ENCODE measurements around the gene CNTN5. TPM values are rescaled to one million over a fixed set of nuclear protein-coding genes. Genes with fewer than 3 reads are reported as not detected.
"Not testable (repeated sequence)": the region's sequence is repeated elsewhere in the genome, so short reads cannot be mapped to it uniquely, and the experiment has no call there.

CNTN5 gene
- total and polyA plus RNA-seq, 2 experiments from 2014 or later: not detected

DNA sequence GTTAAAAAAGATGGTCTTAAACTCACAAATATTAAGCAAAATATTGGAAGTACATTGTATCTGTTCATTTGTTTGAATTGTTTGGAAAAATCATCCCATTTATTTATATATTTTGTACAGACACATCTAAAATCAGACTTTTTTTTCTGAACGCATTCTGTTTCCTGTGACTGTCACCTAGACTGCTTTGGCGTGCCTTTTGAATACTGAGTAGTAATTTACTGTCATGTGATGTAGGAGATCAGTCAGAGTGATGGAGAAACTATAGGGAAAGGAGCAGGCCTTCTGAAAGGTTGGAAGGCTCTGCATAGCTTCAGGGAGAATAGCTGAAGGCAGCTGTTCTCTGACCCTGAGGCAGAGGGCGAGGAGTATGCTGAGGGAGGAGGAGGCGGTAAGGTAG is 1214.3 kb downstream of the CNTN5 start:
- Histone ChIP-seq H3K36me3 (ENCODE audit: low read depth) (no peaks in the 10 kb centered on the region), H3K9me3 (ENCODE audit: low read depth) (no peaks in the 10 kb centered on the region), H2AFZ (no peak overlapping the region), H3K4me1 (ENCODE audit: insufficient read depth) (no peaks in the 10 kb centered on the region), H3K9ac (no peak overlapping the region), H3K27me3 (replicated peaks; ENCODE audit: insufficient read depth) (no peaks in the 10 kb centered on the region), H3K79me2 (ENCODE audit: insufficient read depth) (no peaks in the 10 kb centered on the region), H4K20me1 (ENCODE audit: insufficient read depth) (no peaks in the 10 kb centered on the region), H3K9me2 (ENCODE audit: insufficient read depth) (no peaks in the 10 kb centered on the region), H3F3A (ENCODE audit: insufficient read depth) (no peaks in the 10 kb centered on the region), H3K27ac (no peak overlapping the region), H3K4me3 (no peak overlapping the region), H3K4me2 (ENCODE audit: unreplicated experiment) (no peak overlapping the region)
- no peak for TF ChIP-seq EZH2phosphoT487 (IDR thresholded peaks at IDR 0.05; ENCODE audit: insufficient read depth, low read depth)
- TF ChIP-seq EZH2 (IDR thresholded peaks at IDR 0.05; ENCODE audit: insufficient read depth, poor library complexity, severe bottlenecking): no peak
- WGBS, 2 experiments (ENCODE audit: low coverage in 1 of 2, low lambda C conversion rate in 2 of 2, missing lambda C conversion rate in 2 of 2): 7 to 10% methylated on average over 4 of the region's 4 CpGs
- no peak for DNase-seq
- in situ Hi-C loops (cut with MboI): no loop called here

DNA sequence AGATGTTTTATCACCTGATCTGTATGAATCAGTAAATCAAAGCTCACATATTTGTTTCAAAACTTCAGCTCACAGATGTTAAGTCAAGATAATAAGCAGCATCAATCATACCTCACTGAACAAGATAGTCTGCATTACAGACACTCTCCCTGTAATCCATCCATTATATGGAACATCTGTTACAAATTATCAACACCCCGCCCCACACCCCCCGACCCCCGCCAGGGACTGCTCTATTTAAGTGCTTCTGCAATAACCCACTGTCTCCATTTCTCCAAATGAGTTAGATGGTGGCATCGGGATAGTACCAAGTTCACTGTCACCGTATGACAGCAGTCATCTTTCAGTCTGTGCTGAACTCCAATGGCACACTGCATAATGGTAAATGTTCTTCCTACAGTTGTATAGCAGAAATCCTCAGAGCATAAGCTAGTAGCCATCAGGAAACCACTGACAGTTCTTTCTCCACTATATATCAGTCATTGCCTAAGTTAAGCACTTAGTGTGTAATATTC is 1219.3 kb downstream of the CNTN5 start:
- 1 to 3% methylated on average over 5 of the region's 5 CpGs for WGBS, 2 experiments (ENCODE audit: low coverage in 1 of 2, low lambda C conversion rate in 2 of 2, missing lambda C conversion rate in 2 of 2)
- H3K27ac ChIP-seq: no peak overlapping the region

DNA sequence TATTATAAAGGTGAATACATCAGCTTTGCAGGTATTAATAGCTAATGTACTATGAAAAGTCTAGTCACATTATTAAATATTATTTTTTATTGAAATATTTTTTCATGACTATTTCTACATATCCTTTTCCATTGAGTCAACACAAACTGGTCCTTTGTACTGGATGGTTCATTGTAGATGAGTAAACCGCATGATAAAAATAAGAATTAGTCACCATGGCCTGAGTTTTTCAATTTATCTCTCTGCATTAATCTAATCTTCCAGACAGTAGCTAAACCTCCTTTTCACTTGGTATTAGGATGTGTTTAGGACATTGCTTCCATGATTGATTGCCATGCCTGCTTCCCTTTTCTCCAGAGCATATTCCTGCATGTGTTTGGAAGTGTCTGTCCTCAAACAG is 1227.0 kb downstream of the CNTN5 start:
- Histone ChIP-seq H3K36me3 (ENCODE audit: low read depth) (no peaks in the 10 kb centered on the region), H3K9me2 (ENCODE audit: insufficient read depth) (no peaks in the 10 kb centered on the region), H3K4me1 (ENCODE audit: insufficient read depth) (no peaks in the 10 kb centered on the region), H4K20me1 (ENCODE audit: insufficient read depth) (no peaks in the 10 kb centered on the region), H3K4me3 (no peak overlapping the region), H2AFZ (no peak overlapping the region), H3K4me2 (ENCODE audit: unreplicated experiment) (no peak overlapping the region), H3K27ac (no peak overlapping the region), H3K9me3 (ENCODE audit: low read depth) (no peaks in the 10 kb centered on the region), H3F3A (ENCODE audit: insufficient read depth) (no peaks in the 10 kb centered on the region), H3K27me3 (replicated peaks; ENCODE audit: insufficient read depth) (no peaks in the 10 kb centered on the region), H3K9ac (no peak overlapping the region), H3K79me2 (ENCODE audit: insufficient read depth) (no peaks in the 10 kb centered on the region)
- WGBS, 2 experiments (ENCODE audit: low coverage in 1 of 2, low lambda C conversion rate in 2 of 2, missing lambda C conversion rate in 2 of 2): 2 to 17% methylated on average over 1 of the region's 1 CpG
- TF ChIP-seq EZH2phosphoT487 (IDR thresholded peaks at IDR 0.05; ENCODE audit: insufficient read depth, low read depth): no peak
- in situ Hi-C loops (cut with MboI): no loop called here
- no peak for DNase-seq

More for the DNA sequence above, 1219.3 kb downstream of the CNTN5 start:
- Histone ChIP-seq H3K4me3 (no peak overlapping the region), H2AFZ (no peak overlapping the region), H3F3A (ENCODE audit: insufficient read depth) (no peaks in the 10 kb centered on the region), H3K9me3 (ENCODE audit: low read depth) (no peaks in the 10 kb centered on the region), H3K9me2 (ENCODE audit: insufficient read depth) (no peaks in the 10 kb centered on the region), H3K4me2 (ENCODE audit: unreplicated experiment) (no peak overlapping the region), H3K4me1 (ENCODE audit: insufficient read depth) (no peaks in the 10 kb centered on the region), H3K9ac (no peak overlapping the region), H4K20me1 (ENCODE audit: insufficient read depth) (no peaks in the 10 kb centered on the region), H3K36me3 (ENCODE audit: low read depth) (no peaks in the 10 kb centered on the region), H3K79me2 (ENCODE audit: insufficient read depth) (no peaks in the 10 kb centered on the region), H3K27me3 (replicated peaks; ENCODE audit: insufficient read depth) (no peaks in the 10 kb centered on the region)
- TF ChIP-seq EZH2phosphoT487 (IDR thresholded peaks at IDR 0.05; ENCODE audit: insufficient read depth, low read depth) (no peak), EZH2 (IDR thresholded peaks at IDR 0.05; ENCODE audit: insufficient read depth, poor library complexity, severe bottlenecking) (no peak)
- in situ Hi-C loops (cut with MboI): no loop called here
- DNase-seq: no peak

DNA sequence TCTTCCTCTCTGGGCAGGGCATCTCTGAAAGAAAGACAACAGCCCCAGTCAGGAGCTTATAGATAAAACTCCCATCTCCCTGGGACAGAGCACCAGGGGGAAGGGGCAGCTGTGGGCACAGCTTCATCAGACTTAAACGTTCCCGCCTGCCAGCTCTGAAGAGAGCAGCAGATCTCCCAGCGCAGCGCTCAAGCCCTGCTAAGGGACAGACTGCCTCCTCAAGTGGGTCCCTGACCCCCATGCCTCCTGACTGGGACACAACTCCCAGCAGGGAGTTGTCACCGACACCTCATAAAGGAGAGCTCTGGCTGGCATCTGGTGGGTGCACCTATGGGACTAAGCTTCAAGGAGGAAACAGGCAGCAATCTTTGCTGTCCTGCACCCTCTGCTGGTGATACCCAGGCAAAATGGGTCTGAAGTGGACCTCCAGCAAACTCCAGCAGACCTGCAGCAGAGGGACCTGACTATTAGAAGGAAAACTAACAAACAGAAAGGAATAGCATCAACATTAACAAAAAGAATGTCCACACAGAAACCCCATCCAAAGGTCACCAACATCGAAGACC is 1236.6 kb downstream of the CNTN5 start:
- H3K79me2 ChIP-seq (ENCODE audit: insufficient read depth); H3K4me2 ChIP-seq (ENCODE audit: unreplicated experiment); H3K27me3 ChIP-seq (replicated peaks; ENCODE audit: insufficient read depth); H3F3A ChIP-seq (ENCODE audit: insufficient read depth); H3K4me3 ChIP-seq; in situ Hi-C loops (cut with MboI); H3K4me1 ChIP-seq (ENCODE audit: insufficient read depth); H4K20me1 ChIP-seq (ENCODE audit: insufficient read depth); DNase-seq; H2AFZ ChIP-seq; H3K36me3 ChIP-seq (ENCODE audit: low read depth); H3K27ac ChIP-seq; H3K9me2 ChIP-seq (ENCODE audit: insufficient read depth); H3K9me3 ChIP-seq (ENCODE audit: low read depth); H3K9ac ChIP-seq: not testable (repeated sequence)
- 31 to 49% methylated on average over 4 to 6 of the region's 6 CpGs for WGBS, 2 experiments (ENCODE audit: low coverage in 1 of 2, low lambda C conversion rate in 2 of 2, missing lambda C conversion rate in 2 of 2)

DNA sequence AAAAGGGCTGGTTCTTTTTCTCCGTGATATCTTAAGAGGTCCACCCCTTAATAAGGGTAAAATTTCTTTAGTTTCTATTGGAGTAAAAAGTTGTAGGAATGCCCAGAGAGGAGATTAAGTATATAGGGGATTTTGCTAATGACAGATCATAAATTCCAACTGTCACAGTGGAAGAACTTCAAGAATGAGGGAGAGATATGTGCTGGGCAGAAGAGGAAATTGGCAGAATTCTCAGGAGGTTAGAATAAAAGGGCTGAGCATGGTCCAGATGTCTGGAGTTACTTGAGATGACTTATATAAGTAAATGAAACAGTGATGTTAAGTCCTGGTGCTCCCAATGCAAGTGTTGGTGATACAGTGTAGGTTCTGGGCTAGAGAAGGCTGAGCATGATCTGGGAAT is 1248.8 kb downstream of the CNTN5 start:
- no peak overlapping the region for H3K4me2 ChIP-seq (ENCODE audit: unreplicated experiment)
- H3K9me3 ChIP-seq (ENCODE audit: low read depth): no peaks in the 10 kb centered on the region
- H3K4me3 ChIP-seq: no peak overlapping the region
- H3K36me3 ChIP-seq (ENCODE audit: low read depth): no peaks in the 10 kb centered on the region
- H3F3A ChIP-seq (ENCODE audit: insufficient read depth): no peaks in the 10 kb centered on the region
- no peak overlapping the region for H3K27ac ChIP-seq
- H3K79me2 ChIP-seq (ENCODE audit: insufficient read depth): no peaks in the 10 kb centered on the region
- H3K4me1 ChIP-seq (ENCODE audit: insufficient read depth): no peaks in the 10 kb centered on the region
- no peaks in the 10 kb centered on the region for H3K27me3 ChIP-seq (replicated peaks; ENCODE audit: insufficient read depth)
- no peak overlapping the region for H3K9ac ChIP-seq
- no peaks in the 10 kb centered on the region for H3K9me2 ChIP-seq (ENCODE audit: insufficient read depth)
- H4K20me1 ChIP-seq (ENCODE audit: insufficient read depth): no peaks in the 10 kb centered on the region
- TF ChIP-seq EZH2 (IDR thresholded peaks at IDR 0.05; ENCODE audit: insufficient read depth, poor library complexity, severe bottlenecking) (no peak), EZH2phosphoT487 (IDR thresholded peaks at IDR 0.05; ENCODE audit: insufficient read depth, low read depth) (no peak)
- 0% methylated on average over 1 of the region's 1 CpG for WGBS, 2 experiments (ENCODE audit: low coverage in 1 of 2, low lambda C conversion rate in 2 of 2, missing lambda C conversion rate in 2 of 2)
- in situ Hi-C loops (cut with MboI): no loop called here
- no peak for DNase-seq
- H2AFZ ChIP-seq: no peak overlapping the region

Measured in GM23248 (cell line).